K562 (cell line): ENCODE data around the gene DDX60.

Source experiments
- HNRNPK ChIP-seq: fragments of 200-400 bp; formaldehyde crosslinking; IDR thresholded peaks from one replicate; pipeline ENCODE4 v1.6.1; 2018; ENCODE audit warnings: mild to moderate bottlenecking, low read depth, low read length; ENCODE audit not compliant: poor library complexity, severe bottlenecking
- MEIS2 ChIP-seq: fragments of 450-650 bp; IDR thresholded peaks from 2 replicates; pipeline ENCODE4 v1.6.1; 2014; ENCODE audit warnings: mild to moderate bottlenecking; ENCODE audit not compliant: partially characterized antibody
- PML ChIP-seq: IDR thresholded peaks from 2 replicates; pipeline ENCODE4 v1.6.1; 2012; ENCODE audit warnings: low read length, inconsistent platforms
- RAD21 ChIP-seq, 2 experiments: fragments of 250-450 bp in 1 of 2; fragments of 450-650 bp in 1 of 2; sonication (Bioruptor Pico) in 1 of 2; formaldehyde crosslinking in 1 of 2; IDR thresholded peaks in 1 of 2; conservative IDR thresholded peaks in 1 of 2; 2 replicates each; pipeline versions ENCODE4 v1.4.0 to v1.8.0; 2020 to 2022; ENCODE audit warnings: mild to moderate bottlenecking in 2 of 2, moderate library complexity in 1 of 2
- TFAP4 ChIP-seq: sonication (generic); formaldehyde crosslinking; IDR thresholded peaks from 2 replicates; pipeline ENCODE4 v1.8.0; 2022; ENCODE audit warnings: missing genetic modification reagents, mild to moderate bottlenecking, moderate library complexity, borderline replicate concordance
- ZNF212 ChIP-seq: fragments of 450-650 bp; formaldehyde crosslinking; IDR thresholded peaks from 2 replicates; pipeline ENCODE4 v1.4.0; 2020; ENCODE audit warnings: mild to moderate bottlenecking
- ZNF253 ChIP-seq: fragments of 250-450 bp; sonication (Bioruptor Pico); conservative IDR thresholded peaks from 2 replicates; pipeline ENCODE4 v1.6.1; 2021; ENCODE audit warnings: mild to moderate bottlenecking
- ZNF274 ChIP-seq: IDR thresholded peaks from 2 replicates; pipeline ENCODE4 v1.6.1; 2011; ENCODE audit warnings: low read depth, mild to moderate bottlenecking, low read length, moderate library complexity, borderline replicate concordance
- TF ChIP-seq, protein P1 (sequence below), 3 experiments: IDR thresholded peaks in 2 of 3; conservative IDR thresholded peaks in 1 of 3; 2 replicates each; pipeline ENCODE4 v1.5.1; 2011 to 2012; ENCODE audit warnings: low read length in 3 of 3, mild to moderate bottlenecking in 3 of 3, control low read depth in 2 of 3, improper control_type of control experiment in 1 of 3, inconsistent platforms in 1 of 3, low read depth in 1 of 3, mixed read lengths in 1 of 3, moderate library complexity in 1 of 3; ENCODE audit not compliant: insufficient read depth in 2 of 3

DNA sequence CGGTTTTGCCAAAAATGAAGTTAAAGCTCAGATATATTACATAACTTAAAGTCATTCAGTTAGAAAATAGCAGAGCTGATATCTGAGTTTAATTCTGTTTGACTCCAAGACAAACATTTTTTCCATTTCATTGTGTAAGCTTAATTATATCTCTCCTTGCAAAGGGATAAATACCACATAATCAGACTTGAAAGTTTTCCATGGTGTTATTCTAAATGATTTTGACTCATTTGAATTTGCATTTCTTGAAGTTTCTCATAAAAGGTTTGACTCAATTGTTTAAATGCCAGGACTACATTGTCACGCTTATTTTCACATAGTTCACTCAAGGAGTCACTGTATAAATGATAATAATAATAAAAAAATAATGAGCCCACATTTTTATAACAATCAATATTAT, 39.4 kb upstream of the DDX60 start:
- TF ChIP-seq TFAP4 (CRISPR knock-in tag) (no peak), PML (no peak), MEIS2 (no peak), RAD21 (CRISPR knock-in tag; conservative IDR thresholded peaks at IDR 0.05 in 1 of 2, IDR thresholded peaks at IDR 0.05 in 1 of 2) (no peak), ZNF212 (CRISPR knock-in tag) (no peak), ZNF274 (no peak), HNRNPK (no peak), ZNF253 (no peak)
- TF ChIP-seq, protein P1, sequence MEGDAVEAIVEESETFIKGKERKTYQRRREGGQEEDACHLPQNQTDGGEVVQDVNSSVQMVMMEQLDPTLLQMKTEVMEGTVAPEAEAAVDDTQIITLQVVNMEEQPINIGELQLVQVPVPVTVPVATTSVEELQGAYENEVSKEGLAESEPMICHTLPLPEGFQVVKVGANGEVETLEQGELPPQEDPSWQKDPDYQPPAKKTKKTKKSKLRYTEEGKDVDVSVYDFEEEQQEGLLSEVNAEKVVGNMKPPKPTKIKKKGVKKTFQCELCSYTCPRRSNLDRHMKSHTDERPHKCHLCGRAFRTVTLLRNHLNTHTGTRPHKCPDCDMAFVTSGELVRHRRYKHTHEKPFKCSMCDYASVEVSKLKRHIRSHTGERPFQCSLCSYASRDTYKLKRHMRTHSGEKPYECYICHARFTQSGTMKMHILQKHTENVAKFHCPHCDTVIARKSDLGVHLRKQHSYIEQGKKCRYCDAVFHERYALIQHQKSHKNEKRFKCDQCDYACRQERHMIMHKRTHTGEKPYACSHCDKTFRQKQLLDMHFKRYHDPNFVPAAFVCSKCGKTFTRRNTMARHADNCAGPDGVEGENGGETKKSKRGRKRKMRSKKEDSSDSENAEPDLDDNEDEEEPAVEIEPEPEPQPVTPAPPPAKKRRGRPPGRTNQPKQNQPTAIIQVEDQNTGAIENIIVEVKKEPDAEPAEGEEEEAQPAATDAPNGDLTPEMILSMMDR (IDR thresholded peaks at IDR 0.05 in 2 of 3, conservative IDR thresholded peaks at IDR 0.05 in 1 of 3; ENCODE audit: insufficient read depth in 2 of 3, low read depth in 1 of 3, low read length in 3 of 3): no peak
